Muscle layer of colon (tissue), 2 donors: ENCODE measurements around the gene CSNK1A1.
A peak's percentile ranks its signal among the peaks of the same experiment; 100 is the strongest.

Source experiments
- H3K27ac ChIP-seq: one replicate; pipeline ENCODE4 v1.7.0; 2013; ENCODE audit warnings: low read depth, mild to moderate bottlenecking, low read length, moderate library complexity
- H3K27me3 ChIP-seq, 2 donors: one replicate each; pipeline ENCODE4 v1.7.0; 2013; ENCODE audit warnings: low read length in 2 of 2, mild to moderate bottlenecking in 2 of 2; ENCODE audit not compliant: insufficient read depth in 2 of 2, control insufficient read depth in 1 of 2
- H3K36me3 ChIP-seq: one replicate; pipeline ENCODE4 v1.7.0; 2013; ENCODE audit warnings: mild to moderate bottlenecking, low read length; ENCODE audit not compliant: insufficient read depth
- H3K4me1 ChIP-seq: one replicate; pipeline ENCODE4 v1.7.0; 2013; ENCODE audit warnings: mild to moderate bottlenecking, low read length; ENCODE audit not compliant: insufficient read depth
- H3K4me3 ChIP-seq, 2 donors: one replicate each; pipeline ENCODE4 v1.7.0; 2013; ENCODE audit warnings: low read length in 2 of 2, low read depth in 1 of 2, mild to moderate bottlenecking in 1 of 2, moderate library complexity in 1 of 2
- H3K9ac ChIP-seq: one replicate; pipeline ENCODE4 v1.7.0; 2013; ENCODE audit warnings: low read length
- H3K9me3 ChIP-seq: one replicate; pipeline ENCODE4 v1.7.0; 2013; ENCODE audit warnings: mild to moderate bottlenecking, low read length
- donor health status: abdominal sarcoma.
- donor health status: Adenocarcinoma of cecum.

The CSNK1A1 gene

DNA sequence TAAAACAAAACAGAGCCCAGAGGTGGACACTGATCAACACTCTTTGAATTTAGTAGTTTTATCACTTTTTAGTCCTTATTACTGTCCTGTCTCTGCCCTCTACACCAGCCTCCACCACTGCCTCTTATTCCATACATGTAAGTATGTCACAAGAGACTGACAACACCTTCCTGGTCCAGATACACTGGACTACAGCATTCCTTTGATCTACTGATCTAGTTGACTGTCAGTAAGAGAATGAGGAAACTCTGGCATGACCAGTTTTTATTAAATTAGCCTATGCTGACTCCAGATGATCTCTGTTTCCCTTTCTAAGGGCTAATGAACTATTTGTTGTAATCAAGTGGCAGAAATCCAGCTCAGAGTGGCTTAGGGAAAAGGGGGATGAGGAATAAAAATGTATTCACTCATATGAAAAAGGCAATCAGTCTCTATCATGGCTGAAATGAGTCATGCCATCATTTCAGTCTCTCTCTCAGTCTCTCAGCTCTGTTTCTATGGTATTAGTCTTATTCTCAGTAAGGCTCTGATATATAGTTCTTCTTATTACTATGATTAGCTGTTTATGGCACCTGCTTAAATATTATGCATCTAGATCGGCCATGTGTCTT is 35.6 kb upstream of the CSNK1A1 start:
- Histone ChIP-seq H3K36me3 (peaks cover 6% of the 10 kb centered on the region), H3K27ac (no peak overlapping the region), H3K27me3 (no peaks in the 10 kb centered on the region), H3K4me3 (no peak overlapping the region), H3K4me1 (peaks cover 44% of the 10 kb centered on the region), H3K9me3 (no peaks in the 10 kb centered on the region), H3K9ac (no peak overlapping the region)

DNA sequence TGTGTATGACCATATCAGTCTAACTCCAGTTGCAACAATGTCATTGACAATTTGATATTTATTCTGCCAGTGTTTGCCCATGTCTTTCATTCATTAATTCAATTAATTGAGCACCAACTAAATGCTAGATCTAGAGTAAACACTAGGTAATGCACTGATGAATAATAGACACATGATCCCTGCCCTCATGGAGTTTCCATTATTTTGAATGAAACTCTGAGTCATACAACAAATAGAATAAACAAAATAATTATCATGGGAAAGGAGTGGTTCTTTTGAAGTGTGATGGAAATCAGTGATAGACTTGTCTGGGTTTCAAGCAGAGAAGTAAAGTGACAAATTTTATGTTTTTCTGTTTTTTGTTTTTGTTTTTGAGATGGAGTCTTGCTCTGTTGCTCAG is 34.7 kb upstream of the CSNK1A1 start:
- no peaks in the 10 kb centered on the region for H3K27me3 ChIP-seq
- no peaks in the 10 kb centered on the region for H3K9me3 ChIP-seq
- H3K27ac ChIP-seq, result no peak overlapping the region
- peaks cover 46% of the 10 kb centered on the region for H3K4me1 ChIP-seq
- H3K36me3 ChIP-seq, result peaks cover 6% of the 10 kb centered on the region
- H3K4me3 ChIP-seq, result no peak overlapping the region
- no peak overlapping the region for H3K9ac ChIP-seq

DNA sequence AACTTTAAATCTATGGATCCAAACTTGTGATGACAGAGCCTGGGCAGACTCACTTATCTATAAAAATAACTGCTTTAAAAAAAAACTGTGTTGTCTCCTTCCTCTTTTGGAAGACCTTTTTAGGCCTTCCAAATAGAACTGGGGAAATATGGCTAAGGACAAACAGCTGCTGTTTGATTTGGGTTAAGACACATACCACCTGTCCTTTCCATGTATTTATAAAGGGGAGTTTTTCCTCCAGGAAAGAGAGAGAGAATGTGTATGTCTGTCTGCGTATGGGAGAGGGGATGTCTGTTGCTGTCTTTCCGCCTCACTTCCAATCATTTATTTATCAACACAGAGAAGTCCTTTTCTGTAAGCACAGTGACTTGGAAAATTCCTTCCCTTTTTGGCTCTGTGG is 32.9 kb upstream of the CSNK1A1 start:
- Histone ChIP-seq H3K4me1 (peaks cover 52% of the 10 kb centered on the region), H3K27ac (peak overlapping the region; percentile 61), H3K4me3 (no peak overlapping the region), H3K36me3 (no peaks in the 10 kb centered on the region), H3K9me3 (no peaks in the 10 kb centered on the region), H3K27me3 (no peaks in the 10 kb centered on the region), H3K9ac (peak overlapping the region; percentile 4)

DNA sequence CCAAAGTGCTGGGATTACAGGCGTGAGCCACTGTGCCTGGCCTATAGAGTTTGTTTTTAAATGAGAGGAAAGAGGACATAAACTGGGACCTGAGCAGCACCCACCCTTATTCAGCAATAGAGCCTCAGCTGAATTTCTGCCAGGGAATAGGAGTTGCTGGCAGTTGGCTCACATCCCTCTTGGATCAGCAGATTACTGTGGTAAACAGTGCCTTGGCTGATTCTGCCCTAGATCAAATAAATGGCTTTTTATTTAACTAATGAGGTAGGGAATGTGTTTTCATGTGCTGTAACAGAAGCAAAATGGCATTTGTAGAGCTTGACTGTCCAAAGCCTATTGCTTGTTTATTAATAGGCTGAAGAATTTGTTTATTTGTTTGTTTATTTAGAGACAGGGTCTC is 32.2 kb upstream of the CSNK1A1 start:
- no peaks in the 10 kb centered on the region for H3K36me3 ChIP-seq
- H3K27me3 ChIP-seq, result no peaks in the 10 kb centered on the region
- peak overlapping the region in 1 of 2 donors; percentile 39 for H3K4me3 ChIP-seq
- no peaks in the 10 kb centered on the region for H3K9me3 ChIP-seq
- H3K9ac ChIP-seq, result peak overlapping the region; percentile 14
- H3K4me1 ChIP-seq, result peaks cover 52% of the 10 kb centered on the region
- H3K27ac ChIP-seq, result peak overlapping the region; percentile 61

DNA sequence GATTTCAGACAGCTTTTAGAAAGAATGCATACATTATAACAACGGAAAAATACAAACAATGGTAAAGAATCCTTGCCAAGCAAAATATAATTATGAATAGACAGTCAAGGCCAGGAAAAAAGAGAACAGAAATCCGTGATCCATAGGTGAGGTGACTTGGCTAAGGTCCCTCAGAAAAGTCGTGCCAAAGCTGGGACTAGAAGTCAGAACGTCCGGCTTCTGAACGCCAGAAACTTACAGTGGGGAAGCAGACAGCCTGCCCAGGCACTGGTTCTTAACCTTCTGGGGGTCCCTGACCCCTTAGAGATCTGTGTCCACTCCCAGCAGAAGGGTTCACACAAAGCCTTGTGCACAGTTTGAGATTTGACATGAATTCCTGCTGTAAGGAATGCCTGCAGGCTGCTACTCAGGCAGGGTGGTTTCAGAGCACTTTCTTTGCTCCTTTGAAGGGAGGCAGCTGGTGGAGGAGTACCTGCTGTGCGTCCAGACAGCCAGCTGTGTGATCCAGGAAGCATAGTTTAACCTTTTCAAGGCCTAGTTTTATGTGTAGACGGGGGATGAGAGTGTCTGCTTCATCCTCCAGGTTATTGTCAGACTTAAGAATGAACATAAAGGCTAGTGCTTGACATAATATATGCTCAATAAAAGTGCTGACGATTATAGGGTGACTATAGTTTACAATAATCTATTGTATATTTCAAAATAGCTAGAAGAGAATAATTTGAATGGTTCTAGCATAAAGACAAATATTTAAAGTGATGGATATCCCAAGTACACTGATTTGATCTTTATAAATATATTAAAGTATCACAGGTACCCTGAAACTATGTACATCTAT is 30.9 kb upstream of the CSNK1A1 start:
- peak overlapping the region; percentile 90 for H3K27ac ChIP-seq

DNA sequence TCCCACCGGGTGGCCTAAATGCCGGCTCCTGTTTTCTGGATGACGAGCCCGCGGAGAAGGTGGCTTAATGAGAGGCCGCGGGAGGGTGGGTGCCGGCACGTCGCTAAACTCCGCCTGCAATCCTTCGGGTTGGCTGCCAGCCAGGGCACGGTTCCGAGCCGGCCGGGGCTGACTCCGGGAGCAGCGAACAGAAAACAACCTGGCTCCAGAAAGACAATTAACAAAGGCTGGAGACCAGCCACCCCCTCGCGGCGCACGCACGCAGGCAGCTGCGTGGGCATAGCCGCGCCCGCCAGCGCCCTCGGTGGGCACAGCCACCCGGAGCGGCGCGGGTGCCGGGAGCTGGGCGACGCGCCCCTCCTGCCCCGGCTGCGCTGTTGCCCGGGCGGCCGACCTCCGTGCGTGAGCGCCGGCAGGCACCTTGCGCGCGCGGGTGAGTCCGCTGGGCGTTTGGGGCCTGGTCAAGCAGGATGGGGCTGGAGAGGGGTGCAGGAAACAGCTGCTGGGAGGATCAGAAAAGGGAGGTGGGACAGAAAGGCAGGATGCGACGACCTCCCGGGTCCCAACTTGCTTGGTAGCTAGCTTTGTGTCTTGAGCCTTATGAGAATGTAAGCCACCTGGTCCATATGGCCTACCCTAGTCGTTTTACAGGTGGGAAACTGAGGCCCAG is 30.1 kb upstream of the CSNK1A1 start, which contains the start of gene ARHGEF37:
TSS of gene ARHGEF37 (plus strand) at position 307 of the 670 bp plus-strand sequence. CDS start 16,272 bp downstream, outside the sequence.
- H3K27ac ChIP-seq, result peak within 1 kb of the TSS; percentile 90
- no peaks in the 10 kb centered on the region for H3K9me3 ChIP-seq
- peak within 1 kb of the TSS; percentile 76 for H3K9ac ChIP-seq
- no peaks in the 10 kb centered on the region for H3K27me3 ChIP-seq
- peaks cover 31% of the 10 kb centered on the region for H3K4me1 ChIP-seq
- H3K36me3 ChIP-seq, result no peaks in the 10 kb centered on the region
- peak within 1 kb of the TSS; percentile 71 to 80 for H3K4me3 ChIP-seq

More for the DNA sequence above, 30.9 kb upstream of the CSNK1A1 start:
- H3K4me1 ChIP-seq, result peaks cover 39% of the 10 kb centered on the region
- H3K9me3 ChIP-seq, result no peaks in the 10 kb centered on the region
- H3K27me3 ChIP-seq, result no peaks in the 10 kb centered on the region
- H3K4me3 ChIP-seq, result peak overlapping the region; percentile 71 to 80
- peak overlapping the region; percentile 76 for H3K9ac ChIP-seq
- no peaks in the 10 kb centered on the region for H3K36me3 ChIP-seq

DNA sequence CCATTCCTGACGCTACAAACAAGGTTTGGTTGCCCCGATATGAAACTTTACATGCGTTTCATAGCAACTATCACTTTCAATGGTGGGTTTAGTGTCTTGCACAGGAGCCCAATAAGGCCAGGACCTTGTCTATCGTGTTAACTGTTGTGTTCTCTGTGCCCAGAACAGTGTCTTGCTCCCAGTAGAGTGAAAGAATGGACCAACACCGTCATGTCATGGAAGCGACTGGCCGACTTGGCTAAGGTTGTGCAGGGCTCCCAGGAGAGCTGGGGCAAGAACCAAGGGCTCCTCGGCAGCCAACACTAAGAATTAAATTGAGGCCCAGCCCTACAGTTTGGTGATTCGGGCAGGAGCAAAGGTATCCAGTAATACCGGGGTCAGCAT is 29.6 kb upstream of the CSNK1A1 start:
- Histone ChIP-seq H3K36me3 (no peaks in the 10 kb centered on the region), H3K4me3 (peak overlapping the region; percentile 71 to 80), H3K4me1 (peaks cover 30% of the 10 kb centered on the region), H3K9me3 (no peaks in the 10 kb centered on the region), H3K9ac (peak overlapping the region; percentile 76), H3K27me3 (no peaks in the 10 kb centered on the region), H3K27ac (peak overlapping the region; percentile 90)

DNA sequence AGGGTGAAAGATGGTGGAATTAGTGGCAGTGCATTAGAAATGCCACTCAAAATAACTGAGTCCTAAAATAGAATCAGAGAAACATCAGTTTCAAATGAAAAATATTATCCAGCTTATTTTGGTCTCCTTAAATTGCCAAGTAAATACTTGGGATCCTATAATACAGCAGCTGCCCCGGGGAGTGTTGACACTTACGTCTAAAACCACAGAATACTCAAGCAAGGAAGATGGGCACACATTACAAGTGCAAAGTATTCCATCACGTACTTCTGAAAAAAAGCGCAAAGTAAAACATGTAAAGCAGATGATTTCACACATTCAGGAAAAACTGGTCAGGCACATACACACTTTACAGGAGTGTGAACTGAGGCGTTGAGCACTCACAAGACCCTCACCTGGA is 27.7 kb upstream of the CSNK1A1 start:
- Histone ChIP-seq H3K27me3 (no peaks in the 10 kb centered on the region), H3K9ac (no peak overlapping the region), H3K4me3 (no peak overlapping the region), H3K9me3 (no peaks in the 10 kb centered on the region), H3K27ac (no peak overlapping the region), H3K4me1 (peaks cover 24% of the 10 kb centered on the region), H3K36me3 (no peaks in the 10 kb centered on the region)

DNA sequence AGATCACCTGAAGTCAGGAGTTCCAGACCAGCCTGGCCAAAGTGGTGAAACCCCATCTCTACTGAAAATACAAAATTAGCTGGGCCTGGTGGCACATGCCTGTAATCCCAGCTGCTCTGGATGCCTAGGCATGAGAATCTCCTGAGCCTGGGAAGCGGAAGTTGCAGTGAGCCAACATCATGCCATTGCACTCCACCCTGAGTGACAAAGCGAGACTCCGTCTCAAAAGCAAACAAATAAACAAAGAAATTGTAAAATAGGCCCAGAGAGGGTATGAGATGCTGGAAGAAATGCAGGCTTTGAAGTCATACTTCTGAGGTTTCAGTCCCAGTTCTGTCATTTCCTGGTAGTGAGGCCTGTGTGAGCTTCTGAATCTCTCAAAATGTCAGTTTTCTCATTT is 24.8 kb upstream of the CSNK1A1 start:
- Histone ChIP-seq H3K27me3 (no peaks in the 10 kb centered on the region), H3K9me3 (no peaks in the 10 kb centered on the region), H3K4me1 (peaks cover 8% of the 10 kb centered on the region), H3K9ac (no peak overlapping the region), H3K36me3 (no peaks in the 10 kb centered on the region), H3K4me3 (no peak overlapping the region), H3K27ac (no peak overlapping the region)

DNA sequence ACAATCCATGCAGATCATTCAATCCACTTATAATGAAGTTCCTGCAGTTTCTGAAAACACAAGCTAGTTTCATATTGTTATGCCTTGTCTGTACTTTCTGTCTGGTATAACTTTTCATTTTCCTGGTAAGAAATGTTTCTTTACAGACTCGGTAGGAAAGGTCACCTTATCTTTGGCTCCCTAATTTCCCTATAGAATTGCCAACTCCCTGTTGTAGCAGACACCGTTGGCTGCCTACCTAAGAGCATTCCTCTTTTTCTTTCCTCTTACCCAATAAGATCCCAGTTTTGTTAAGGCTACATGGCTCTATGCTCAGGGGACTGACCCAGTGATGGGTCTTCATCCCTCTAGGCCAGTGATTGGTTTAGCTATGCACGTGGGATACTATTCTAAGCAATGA is 23.9 kb upstream of the CSNK1A1 start:
- Histone ChIP-seq H3K4me3 (no peak overlapping the region), H3K27me3 (no peaks in the 10 kb centered on the region), H3K4me1 (no peaks in the 10 kb centered on the region), H3K9ac (no peak overlapping the region), H3K27ac (no peak overlapping the region), H3K9me3 (no peaks in the 10 kb centered on the region), H3K36me3 (no peaks in the 10 kb centered on the region)

DNA sequence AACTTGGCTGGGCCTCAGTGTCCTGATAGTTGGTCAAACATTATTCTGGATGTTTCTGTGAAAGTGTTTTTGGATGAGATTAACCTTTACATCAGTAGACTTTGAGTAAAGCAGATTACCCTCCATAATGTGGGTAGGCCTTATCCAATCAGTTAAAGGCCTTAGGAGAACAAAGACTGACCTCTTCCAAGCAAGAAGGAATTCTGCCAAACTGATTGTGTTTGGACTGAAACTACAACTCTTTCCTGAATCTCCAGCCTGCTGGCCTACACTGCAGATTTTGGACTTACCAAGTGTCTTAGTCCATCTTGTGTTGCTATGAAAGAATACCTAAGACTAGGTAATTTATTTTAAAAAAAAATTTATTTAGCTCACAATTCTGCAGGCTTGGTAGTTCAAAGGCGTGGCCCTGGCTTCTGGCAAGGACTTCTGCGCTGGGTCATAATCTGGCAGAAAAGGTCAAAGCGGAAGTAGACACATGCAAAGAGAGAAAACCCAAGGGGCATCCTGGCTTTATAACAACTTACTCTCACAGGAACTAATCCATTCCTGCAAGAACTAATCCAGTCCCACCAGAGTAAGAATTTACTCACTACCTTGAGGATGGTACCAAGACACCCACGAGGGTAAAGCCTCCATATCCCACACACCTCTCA is 21.5 kb upstream of the CSNK1A1 start:
- no peak overlapping the region for H3K27ac ChIP-seq
- H3K9ac ChIP-seq, result no peak overlapping the region
- no peaks in the 10 kb centered on the region for H3K9me3 ChIP-seq

More for the DNA sequence above, 21.5 kb upstream of the CSNK1A1 start:
- H3K27me3 ChIP-seq, result no peaks in the 10 kb centered on the region
- no peaks in the 10 kb centered on the region for H3K4me1 ChIP-seq
- no peaks in the 10 kb centered on the region for H3K36me3 ChIP-seq
- H3K4me3 ChIP-seq, result no peak overlapping the region
